ENCODE measurements around the gene COLGALT1.
"Not testable (repeated sequence)": the region's sequence is repeated elsewhere in the genome, so short reads cannot be mapped to it uniquely, and the experiment has no call there.

The COLGALT1 gene

DNA sequence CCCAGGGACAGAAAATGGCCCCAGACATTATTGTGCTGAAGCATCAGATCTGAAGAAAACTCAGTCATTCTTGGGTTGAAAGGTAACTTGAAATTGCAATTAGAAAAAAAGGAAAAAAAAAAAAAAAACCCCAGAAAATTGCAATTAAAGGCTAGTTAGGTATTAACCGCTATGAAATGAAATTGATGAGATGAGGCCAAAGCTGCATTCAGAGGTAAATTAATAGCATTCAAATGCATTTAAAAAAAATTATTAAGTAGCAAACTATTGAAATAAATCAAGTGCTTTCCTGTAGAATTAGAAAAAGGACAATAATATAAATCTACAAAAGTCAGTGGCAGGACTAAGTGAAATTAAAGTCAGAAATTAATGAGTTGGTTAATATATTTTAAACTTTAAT is 37.6 kb upstream of the COLGALT1 start:
- H3K27ac ChIP-seq: no peak overlapping the region
- no peak for TF ChIP-seq CTCF (conservative IDR thresholded peaks at IDR 0.05)

GRCh38 chr19:17518654-17519053 is 36.8 kb upstream of the COLGALT1 start:
- not testable (repeated sequence) for H3K27ac ChIP-seq

GRCh38 chr19:17519967-17520366 is 35.5 kb upstream of the COLGALT1 start:
- TF ChIP-seq CTCF (conservative IDR thresholded peaks at IDR 0.05): no peak
- H3K27ac ChIP-seq: no peak overlapping the region

GRCh38 chr19:17520865-17521264 is 34.6 kb upstream of the COLGALT1 start:
- no peak overlapping the region for H3K27ac ChIP-seq
- TF ChIP-seq CTCF (conservative IDR thresholded peaks at IDR 0.05): no peak

GRCh38 chr19:17522988-17523872 is 32.2 kb upstream of the COLGALT1 start:
- no peak overlapping the region for H3K27ac ChIP-seq
- TF ChIP-seq CTCF (conservative IDR thresholded peaks at IDR 0.05): no peak

GRCh38 chr19:17524651-17525050 is 30.8 kb upstream of the COLGALT1 start:
- H3K27ac ChIP-seq: no peak overlapping the region
- no peak for TF ChIP-seq CTCF (conservative IDR thresholded peaks at IDR 0.05)

GRCh38 chr19:17525141-17525540 is 30.3 kb upstream of the COLGALT1 start:
- TF ChIP-seq CTCF (conservative IDR thresholded peaks at IDR 0.05): no peak
- no peak overlapping the region for H3K27ac ChIP-seq

DNA sequence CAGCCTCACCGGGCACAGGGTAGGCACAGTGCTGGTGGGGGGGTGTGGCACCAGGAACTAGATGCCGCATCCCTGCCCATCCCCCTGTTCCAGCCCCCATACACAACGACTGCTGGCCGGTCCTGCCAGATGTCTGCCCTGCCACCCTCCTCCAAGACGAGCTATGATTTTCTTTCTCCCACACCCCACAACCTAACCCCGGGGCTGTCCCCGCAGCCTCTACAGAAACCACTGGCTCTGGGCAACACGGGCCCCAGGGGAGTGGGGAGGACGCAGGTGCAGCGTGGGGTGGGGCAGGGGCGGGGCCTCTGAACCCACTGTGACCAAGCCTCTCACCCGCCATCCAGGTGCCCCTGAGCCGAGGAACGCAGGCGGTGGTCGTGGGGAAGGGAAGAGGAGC is 28.5 kb upstream of the COLGALT1 start:
- no peak for TF ChIP-seq CTCF (conservative IDR thresholded peaks at IDR 0.05)
- H3K27ac ChIP-seq: no peak overlapping the region

Data from VCaP (cell line).